Naive thymus-derived CD4-positive, alpha-beta T cell (primary cell): ENCODE results near the gene POU2F2. TPM values are rescaled to one million over a fixed set of nuclear protein-coding genes. Genes with fewer than 3 reads are reported as not detected.
A peak's percentile ranks its signal among the peaks of the same experiment; 100 is the strongest.

ENCODE experiments used
- ATAC-seq: fragments of 150-1000 bp; cut with Tn5 transposase; 2 replicates; pipeline ENCODE4 v1.10.0; 2021; ENCODE audit warnings: mild to moderate bottlenecking, moderate library complexity
- CTCF ChIA-PET: fragments of 350-600 bp; sonication (Branson Sonifier 250); formaldehyde crosslinking; loops from one replicate; lab custom pipeline; 2021; ENCODE audit warnings: antibody characterized with exemption; lab: Charles Lee
- POLR2A ChIA-PET: fragments of 350-600 bp; sonication (Branson Sonifier 250); formaldehyde crosslinking; loops from one replicate; lab custom pipeline; 2021; ENCODE audit warnings: antibody characterized with exemption, inconsistent platforms; lab: Charles Lee
- DNase-seq, 9 donors: peaks; one replicate each; pipeline versions ENCODE4 v3.0.0 to v3.0.0-alpha.2; 2020 to 2022; ENCODE audit warnings: mixed read lengths in 1 of 9
- H3K27ac ChIP-seq: one replicate; pipeline ENCODE4 v1.7.0; 2013; ENCODE audit warnings: mild to moderate bottlenecking, low read depth, low read length, moderate library complexity
- H3K27me3 ChIP-seq, 2 donors: one replicate each; pipeline ENCODE4 v1.7.0; 2013; ENCODE audit warnings: low read length in 2 of 2, mild to moderate bottlenecking in 2 of 2, moderate library complexity in 2 of 2; ENCODE audit not compliant: control insufficient read depth in 2 of 2, insufficient read depth in 2 of 2
- H3K36me3 ChIP-seq, 3 experiments: 1 replicate in 2 of 3; 2 replicates in 1 of 3; pipeline ENCODE4 v1.7.0; 2013; ENCODE audit warnings: low read length in 3 of 3, mild to moderate bottlenecking in 3 of 3, moderate library complexity in 1 of 3; ENCODE audit not compliant: insufficient read depth in 3 of 3, control insufficient read depth in 2 of 3
- H3K4me1 ChIP-seq, 2 donors: one replicate each; pipeline ENCODE4 v1.7.0; 2013; ENCODE audit warnings: low read length in 2 of 2, mild to moderate bottlenecking in 2 of 2, moderate library complexity in 1 of 2; ENCODE audit not compliant: control insufficient read depth in 2 of 2, insufficient read depth in 2 of 2
- H3K4me3 ChIP-seq: 2 replicates; pipeline ENCODE4 v1.7.0; 2013; ENCODE audit warnings: mild to moderate bottlenecking, low read length
- H3K9me3 ChIP-seq, 3 experiments: 1 replicate in 2 of 3; 2 replicates in 1 of 3; pipeline ENCODE4 v1.7.0; 2013; ENCODE audit warnings: low read length in 3 of 3; ENCODE audit not compliant: control insufficient read depth in 2 of 3
- H3K27ac Mint-ChIP-seq, 9 donors: one replicate each; pipeline ENCODE4 v1.8.0; 2020 to 2022; ENCODE audit warnings: mixed read lengths in 9 of 9, mild to moderate bottlenecking in 8 of 9, moderate library complexity in 5 of 9, inconsistent platforms in 2 of 9
- H3K27me3 Mint-ChIP-seq, 5 donors: one replicate each; pipeline ENCODE4 v1.8.0; 2021 to 2022; ENCODE audit warnings: mixed read lengths in 5 of 5, mild to moderate bottlenecking in 1 of 5
- H3K36me3 Mint-ChIP-seq, 5 donors: one replicate each; pipeline ENCODE4 v1.8.0; 2020 to 2022; ENCODE audit warnings: mixed read lengths in 5 of 5, mild to moderate bottlenecking in 3 of 5, inconsistent platforms in 1 of 5
- H3K4me1 Mint-ChIP-seq, 7 donors: one replicate each; pipeline ENCODE4 v1.8.0; 2020 to 2022; ENCODE audit warnings: mixed read lengths in 7 of 7, mild to moderate bottlenecking in 3 of 7, inconsistent platforms in 1 of 7
- H3K4me3 Mint-ChIP-seq, 10 donors: one replicate each; pipeline ENCODE4 v1.8.0; 2020 to 2022; ENCODE audit warnings: mild to moderate bottlenecking in 10 of 10, mixed read lengths in 10 of 10, moderate library complexity in 6 of 10, inconsistent platforms in 2 of 10
- H3K9me3 Mint-ChIP-seq, 11 donors: one replicate each; pipeline ENCODE4 v1.8.0; 2020 to 2022; ENCODE audit warnings: mixed read lengths in 11 of 11, mild to moderate bottlenecking in 4 of 11, inconsistent platforms in 1 of 11, moderate library complexity in 1 of 11
- intact Hi-C, 2 donors: fragments of 100-400 bp; cut with micrococcal nuclease; formaldehyde crosslinking; loops; one replicate each; pipeline ENCODE4 v1.15.1; 2023
- polyA plus RNA-seq, 2 donors: library from polyadenylated mRNA; unstranded; fragments of 300-500 nt; fragmentation: Illumina TruSeq; gene quantifications; one replicate each; pipeline ENCODE4 v1.2.3, GENCODE V29; 2021
- total RNA-seq, 6 experiments: library from RNA in 5 of 6; stranded (reverse) in 5 of 6; gene quantifications; 1 replicate in 5 of 6; 2 replicates in 1 of 6; pipeline ENCODE4 v1.2.3 and lab custom pipeline; 2021 to 2026

The POU2F2 gene
- total and polyA plus RNA-seq, 7 experiments from 2014 or later = 2.2 to 91.3 (median 33.4) TPM

DNA sequence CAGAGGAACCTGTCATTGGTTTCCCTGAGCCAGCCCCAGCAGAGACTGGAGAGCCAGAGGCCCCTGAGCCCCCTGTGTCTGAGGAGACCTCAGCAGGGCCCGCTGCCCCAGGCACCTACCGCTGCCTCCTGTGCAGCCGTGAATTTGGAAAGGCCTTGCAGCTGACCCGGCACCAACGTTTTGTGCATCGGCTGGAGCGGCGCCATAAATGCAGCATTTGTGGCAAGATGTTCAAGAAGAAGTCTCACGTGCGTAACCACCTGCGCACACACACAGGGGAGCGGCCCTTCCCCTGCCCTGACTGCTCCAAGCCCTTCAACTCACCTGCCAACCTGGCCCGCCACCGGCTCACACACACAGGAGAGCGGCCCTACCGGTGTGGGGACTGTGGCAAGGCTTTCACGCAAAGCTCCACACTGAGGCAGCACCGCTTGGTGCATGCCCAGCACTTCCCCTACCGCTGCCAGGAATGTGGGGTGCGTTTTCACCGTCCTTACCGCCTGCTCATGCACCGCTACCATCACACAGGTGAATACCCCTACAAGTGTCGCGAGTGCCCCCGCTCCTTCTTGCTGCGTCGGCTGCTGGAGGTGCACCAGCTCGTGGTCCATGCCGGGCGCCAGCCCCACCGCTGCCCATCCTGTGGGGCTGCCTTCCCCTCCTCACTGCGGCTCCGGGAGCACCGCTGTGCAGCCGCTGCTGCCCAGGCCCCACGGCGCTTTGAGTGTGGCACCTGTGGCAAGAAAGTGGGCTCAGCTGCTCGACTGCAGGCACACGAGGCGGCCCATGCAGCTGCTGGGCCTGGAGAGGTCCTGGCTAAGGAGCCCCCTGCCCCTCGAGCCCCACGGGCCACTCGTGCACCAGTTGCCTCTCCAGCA is 52.1 kb downstream of the POU2F2 start:
- Histone ChIP-seq H3K36me3 (peaks cover 0 to 45% (median 0%) of the 10 kb centered on the region in 3 experiments), H3K9me3 (no peaks in the 10 kb centered on the region), H3K27ac (no peak overlapping the region), H3K4me3 (no peak overlapping the region), H3K27me3 (no peaks in the 10 kb centered on the region), H3K4me1 (peaks cover 15 to 18% of the 10 kb centered on the region in 2 donors)
- Mint-ChIP-seq H3K9me3 (no peaks in the 10 kb centered on the region), H3K4me1 (peaks cover 31 to 44% (median 40%) of the 10 kb centered on the region in 7 donors), H3K4me3 (no peak overlapping the region), H3K36me3 (peaks cover 0 to 25% (median 8%) of the 10 kb centered on the region in 5 donors), H3K27me3 (peaks cover 0 to 2% (median 0%) of the 10 kb centered on the region in 5 donors), H3K27ac (peak overlapping the region in 2 of 9 donors; percentile 8 to 77)
- ATAC-seq (no peak), DNase-seq (no peak)
- ChIA-PET POLR2A (interaction anchor here (0.6 kb wide), 1 partner anchor 17 kb away, joined by 5 read pairs; no protein-coding TSS in a partner anchor), CTCF (no interaction called here)
- intact Hi-C loops = loop anchor here (5.0 to 10.0 kb wide), 2 partner anchors 195 to 342 kb away; partner anchors contain the start of gene ARHGEF1 (in 2 of the 2)

DNA sequence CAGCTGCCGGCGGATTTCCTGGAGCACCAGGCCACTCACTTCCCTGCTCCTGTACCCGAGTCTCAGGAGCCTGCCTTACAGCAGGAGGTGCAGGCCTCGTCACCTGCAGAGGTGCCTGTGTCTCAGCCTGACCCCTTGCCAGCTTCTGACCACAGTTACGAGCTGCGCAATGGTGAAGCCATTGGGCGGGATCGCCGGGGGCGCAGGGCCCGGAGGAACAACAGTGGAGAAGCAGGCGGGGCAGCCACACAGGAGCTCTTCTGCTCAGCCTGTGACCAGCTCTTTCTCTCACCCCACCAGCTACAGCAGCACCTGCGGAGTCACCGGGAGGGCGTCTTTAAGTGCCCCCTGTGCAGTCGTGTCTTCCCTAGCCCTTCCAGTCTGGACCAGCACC is 53.0 kb downstream of the POU2F2 start:
- no peaks in the 10 kb centered on the region for H3K9me3 Mint-ChIP-seq
- no peak for DNase-seq
- ChIA-PET CTCF (interaction anchor here (0.9 kb wide), 1 partner anchor 57 kb away, joined by 3 read pairs; no protein-coding TSS in a partner anchor), POLR2A (interaction anchor here (0.6 kb wide), 1 partner anchor 172 kb away, joined by 3 read pairs; no protein-coding TSS in a partner anchor)
- peaks cover 32 to 50% (median 45%) of the 10 kb centered on the region in 7 donors for H3K4me1 Mint-ChIP-seq
- peaks cover 0 to 25% (median 7%) of the 10 kb centered on the region in 5 donors for H3K36me3 Mint-ChIP-seq
- peaks cover 19 to 24% of the 10 kb centered on the region in 2 donors for H3K4me1 ChIP-seq
- ATAC-seq = no peak
- intact Hi-C loops = loop anchor here (5.0 to 10.0 kb wide), 2 partner anchors 194 to 343 kb away; partner anchors contain the start of gene ARHGEF1 (in 2 of the 2)
- peaks cover 0 to 45% (median 0%) of the 10 kb centered on the region in 3 experiments for H3K36me3 ChIP-seq
- peaks cover 0 to 2% (median 0%) of the 10 kb centered on the region in 5 donors for H3K27me3 Mint-ChIP-seq
- no peaks in the 10 kb centered on the region for H3K27me3 ChIP-seq
- no peak overlapping the region for H3K4me3 ChIP-seq
- no peak overlapping the region for H3K27ac ChIP-seq
- H3K9me3 ChIP-seq = no peaks in the 10 kb centered on the region
- H3K4me3 Mint-ChIP-seq = no peak overlapping the region
- peak overlapping the region in 2 of 9 donors; percentile 8 to 59 for H3K27ac Mint-ChIP-seq

DNA sequence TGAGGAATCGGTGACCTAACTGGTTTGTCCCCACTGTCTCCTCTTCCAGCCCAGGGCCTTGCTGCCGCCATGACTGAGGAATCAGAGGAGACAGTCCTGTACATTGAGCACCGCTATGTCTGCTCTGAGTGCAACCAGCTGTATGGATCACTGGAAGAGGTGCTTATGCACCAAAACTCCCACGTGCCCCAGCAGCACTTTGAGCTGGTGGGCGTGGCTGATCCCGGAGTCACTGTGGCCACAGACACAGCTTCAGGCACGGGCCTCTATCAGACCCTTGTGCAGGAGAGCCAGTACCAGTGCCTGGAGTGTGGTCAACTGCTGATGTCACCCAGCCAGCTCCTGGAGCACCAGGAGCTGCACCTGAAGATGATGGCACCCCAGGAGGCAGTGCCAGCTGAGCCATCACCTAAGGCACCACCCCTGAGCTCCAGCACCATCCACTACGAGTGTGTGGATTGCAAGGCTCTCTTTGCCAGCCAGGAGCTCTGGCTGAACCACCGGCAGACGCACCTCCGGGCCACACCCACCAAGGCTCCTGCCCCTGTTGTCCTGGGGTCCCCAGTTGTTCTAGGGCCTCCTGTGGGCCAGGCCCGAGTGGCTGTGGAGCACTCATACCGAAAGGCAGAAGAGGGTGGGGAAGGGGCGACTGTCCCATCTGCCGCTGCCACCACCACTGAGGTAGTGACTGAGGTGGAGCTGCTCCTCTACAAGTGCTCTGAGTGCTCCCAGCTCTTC is 53.5 kb downstream of the POU2F2 start:
- Histone ChIP-seq H3K4me3 (no peak overlapping the region), H3K36me3 (peaks cover 0 to 45% (median 0%) of the 10 kb centered on the region in 3 experiments), H3K27ac (no peak overlapping the region), H3K4me1 (peaks cover 19 to 24% of the 10 kb centered on the region in 2 donors), H3K27me3 (no peaks in the 10 kb centered on the region), H3K9me3 (no peaks in the 10 kb centered on the region)
- intact Hi-C loops = loop anchor here (5.0 to 10.0 kb wide), 2 partner anchors 194 to 344 kb away; partner anchors contain the start of gene ARHGEF1 (in 2 of the 2)
- ATAC-seq (no peak), DNase-seq (no peak)
- Mint-ChIP-seq H3K9me3 (no peaks in the 10 kb centered on the region), H3K36me3 (peaks cover 0 to 25% (median 7%) of the 10 kb centered on the region in 5 donors), H3K27ac (peak overlapping the region in 5 of 9 donors; percentile 76 to 100 (median 94)), H3K4me1 (peaks cover 32 to 50% (median 45%) of the 10 kb centered on the region in 7 donors), H3K27me3 (peaks cover 0 to 2% (median 0%) of the 10 kb centered on the region in 5 donors), H3K4me3 (peak overlapping the region in 7 of 10 donors; percentile 25 to 99 (median 93))
- CTCF ChIA-PET = interaction anchor here (0.9 kb wide), 1 partner anchor 58 kb away, joined by 3 read pairs; no protein-coding TSS in a partner anchor
- POLR2A ChIA-PET = interaction anchor here (0.6 kb wide), 1 partner anchor 173 kb away, joined by 3 read pairs; no protein-coding TSS in a partner anchor

DNA sequence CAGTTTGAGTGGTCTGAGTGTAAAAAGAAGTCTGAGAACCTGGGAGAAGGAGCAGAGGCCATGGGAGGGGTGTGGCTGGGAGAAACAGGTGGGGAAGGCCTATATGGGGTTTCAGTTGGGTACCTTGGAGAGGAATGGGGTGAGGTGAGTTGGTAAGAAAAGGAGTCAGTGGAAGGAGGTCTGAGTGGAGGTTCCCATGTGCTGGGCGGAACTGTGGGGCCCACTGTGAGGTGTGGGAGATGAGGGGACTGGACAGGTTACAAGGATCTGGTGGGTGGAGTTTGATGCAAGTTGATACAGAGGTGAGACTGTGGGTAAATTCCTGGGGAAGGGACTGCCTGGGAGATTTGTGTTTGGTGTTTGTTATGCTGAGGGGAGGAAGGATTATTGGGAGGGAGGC is 54.2 kb downstream of the POU2F2 start:
- Mint-ChIP-seq H3K36me3 (peaks cover 0 to 25% (median 7%) of the 10 kb centered on the region in 5 donors), H3K27me3 (peaks cover 0 to 2% (median 0%) of the 10 kb centered on the region in 5 donors), H3K9me3 (no peaks in the 10 kb centered on the region), H3K4me3 (peak overlapping the region; percentile 89 to 100 (median 94)), H3K4me1 (peaks cover 32 to 52% (median 45%) of the 10 kb centered on the region in 7 donors), H3K27ac (peak overlapping the region; percentile 20 to 100 (median 83))
- ChIA-PET POLR2A (no interaction called here), CTCF (no interaction called here)
- intact Hi-C loops = loop anchor here (5.0 to 10.0 kb wide), 2 partner anchors 193 to 344 kb away; partner anchors contain the start of gene ARHGEF1 (in 2 of the 2)
- Histone ChIP-seq H3K27me3 (no peaks in the 10 kb centered on the region), H3K9me3 (no peaks in the 10 kb centered on the region), H3K4me3 (no peak overlapping the region), H3K27ac (peak overlapping the region; percentile 97), H3K4me1 (peaks cover 19 to 24% of the 10 kb centered on the region in 2 donors), H3K36me3 (peaks cover 0 to 45% (median 0%) of the 10 kb centered on the region in 3 experiments)
- DNase-seq (no peak), ATAC-seq (no peak)

DNA sequence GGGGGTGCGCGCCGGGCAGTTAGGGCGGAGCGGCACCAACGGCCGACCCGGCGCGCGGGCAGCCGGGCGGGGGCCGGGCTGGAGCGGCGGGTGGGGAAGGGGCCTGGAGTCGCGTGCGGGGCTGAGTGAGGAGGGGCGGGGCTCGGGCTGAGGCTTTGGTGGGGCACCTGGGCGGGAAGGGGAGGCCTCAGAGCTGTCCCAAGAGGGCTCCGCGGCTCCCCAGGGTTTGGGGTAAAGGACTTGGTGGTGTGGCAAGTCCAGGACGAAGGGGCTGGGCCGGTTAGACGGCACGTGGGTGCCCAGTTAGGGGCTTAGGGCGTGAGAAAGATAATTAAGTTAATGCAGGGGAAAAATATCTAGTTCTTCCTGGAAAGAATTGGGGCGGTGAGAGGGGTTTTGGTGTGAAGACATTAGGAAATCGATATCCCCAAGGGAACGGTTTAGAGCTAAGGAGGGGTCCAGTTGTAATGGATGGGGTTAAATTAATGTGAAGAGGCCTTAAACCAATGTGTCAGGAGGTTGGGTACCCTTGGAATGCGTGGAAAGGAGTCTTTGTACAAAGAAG is 55.8 kb downstream of the POU2F2 start:
- intact Hi-C loops = loop anchor here (1.0 to 10.0 kb wide), 7 partner anchors 56 to 346 kb away; partner anchors contain the start of genes ARHGEF1 (in 2 of the 2), MEGF8 (in 2 of the 2), GSK3A (in 1 of the 2) and POU2F2 (in 1 of the 2)
- no peak for ATAC-seq
- POLR2A ChIA-PET = interaction anchor here (0.5 to 1.7 kb wide), 14 partner anchors 8 to 1728 kb away, joined by 3 to 6 read pairs (median 3); partner anchors contain the start of genes C19orf47 and PLD3

More for the DNA sequence above, 55.8 kb downstream of the POU2F2 start:
- peaks cover 0 to 18% (median 4%) of the 10 kb centered on the region in 5 donors for H3K36me3 Mint-ChIP-seq
- H3K36me3 ChIP-seq = peaks cover 0 to 37% (median 0%) of the 10 kb centered on the region in 3 experiments
- peak overlapping the region; percentile 70 for H3K4me3 ChIP-seq
- peaks cover 27 to 48% (median 39%) of the 10 kb centered on the region in 7 donors for H3K4me1 Mint-ChIP-seq
- peaks cover 19 to 24% of the 10 kb centered on the region in 2 donors for H3K4me1 ChIP-seq
- peaks cover 0 to 7% (median 0%) of the 10 kb centered on the region in 5 donors for H3K27me3 Mint-ChIP-seq
- H3K27ac ChIP-seq = peak overlapping the region; percentile 97
- peak in 1 of 9 donors; percentile 50 for DNase-seq
- no peaks in the 10 kb centered on the region for H3K27me3 ChIP-seq
- no peaks in the 10 kb centered on the region for H3K9me3 ChIP-seq
- H3K4me3 Mint-ChIP-seq = peak overlapping the region; percentile 89 to 100 (median 94)
- peak overlapping the region; percentile 82 to 100 (median 98) for H3K27ac Mint-ChIP-seq
- H3K9me3 Mint-ChIP-seq = no peaks in the 10 kb centered on the region
- CTCF ChIA-PET = interaction anchor here (0.6 kb wide), 1 partner anchor 1763 kb away, joined by 3 read pairs; no protein-coding TSS in a partner anchor
